ENCODE data around the gene TUBGCP2. TPM values are rescaled to one million over a fixed set of nuclear protein-coding genes. Genes with fewer than 3 reads are reported as not detected.

Gene TUBGCP2
- total RNA-seq, 1 experiment from 2014 or later = 52.4 TPM

GRCh38 chr10:133269367-133269766 is 39.3 kb downstream of the TUBGCP2 start:
- Histone ChIP-seq H3T11ph (ENCODE audit: low read length) (no peak overlapping the region), H3K4me1 (ENCODE audit: insufficient read depth, low read length) (no peaks in the 10 kb centered on the region), H3K79me2 (ENCODE audit: insufficient read depth, low read length) (no peaks in the 10 kb centered on the region), H4K8ac (replicated peaks; ENCODE audit: insufficient read length, low read depth, low read length) (no peak overlapping the region), H3K27me3 (ENCODE audit: insufficient read depth, low read length) (no peaks in the 10 kb centered on the region), H3K56ac (ENCODE audit: insufficient read length, low read depth, low read length) (no peak overlapping the region), H2AK5ac (ENCODE audit: insufficient read length, low read length) (no peak overlapping the region), H4K91ac (ENCODE audit: insufficient read length, low read depth, low read length) (no peak overlapping the region), H3K4ac (ENCODE audit: low read depth, low read length) (no peak overlapping the region), H2BK5ac (ENCODE audit: insufficient read length, low read length) (no peak overlapping the region), H2BK120ac (ENCODE audit: low read depth, low read length, poor library complexity, severe bottlenecking) (no peak overlapping the region), H3K9me3 (ENCODE audit: control insufficient read depth, low read depth, low read length) (no peaks in the 10 kb centered on the region), H3K23me2 (ENCODE audit: insufficient read length, low read depth, low read length, poor library complexity, severe bottlenecking) (no peaks in the 10 kb centered on the region), H4K20me1 (ENCODE audit: control insufficient read depth, insufficient read depth, insufficient read length) (no peaks in the 10 kb centered on the region), H3K23ac (ENCODE audit: insufficient read length, low read depth, low read length) (no peak overlapping the region), H2BK20ac (ENCODE audit: low read depth, low read length, poor library complexity, severe bottlenecking) (no peak overlapping the region), H4K5ac (ENCODE audit: insufficient read length, low read depth, low read length) (no peak overlapping the region), H3K18ac (ENCODE audit: insufficient read length, low read depth, low read length) (no peak overlapping the region), H2BK12ac (ENCODE audit: insufficient read length, low read depth, low read length) (no peak overlapping the region), H3K9ac (ENCODE audit: extremely low read depth, insufficient read length, low read length) (no peak overlapping the region), H3K79me1 (ENCODE audit: insufficient read depth, low read depth, low read length, poor library complexity, severe bottlenecking) (no peaks in the 10 kb centered on the region), H3K27ac (ENCODE audit: insufficient read length, low read depth, low read length) (no peak overlapping the region), H3K4me2 (ENCODE audit: insufficient read depth, insufficient read length, low read length) (no peak overlapping the region), H3K14ac (ENCODE audit: insufficient read depth, low read length) (no peak overlapping the region), H2BK15ac (ENCODE audit: low read depth, low read length) (no peak overlapping the region), H2AFZ (ENCODE audit: low read length) (no peak overlapping the region)
- DNase-seq = no peak
- H3K36me3 Mint-ChIP-seq (ENCODE audit: insufficient read depth in 1 of 3, low read depth in 3 of 3) = no peaks in the 10 kb centered on the region
- H3K27me3 Mint-ChIP-seq (ENCODE audit: low read depth) = peaks cover 2% of the 10 kb centered on the region
- H3K4me3 Mint-ChIP-seq = no peak overlapping the region
- TF ChIP-seq, protein P1, sequence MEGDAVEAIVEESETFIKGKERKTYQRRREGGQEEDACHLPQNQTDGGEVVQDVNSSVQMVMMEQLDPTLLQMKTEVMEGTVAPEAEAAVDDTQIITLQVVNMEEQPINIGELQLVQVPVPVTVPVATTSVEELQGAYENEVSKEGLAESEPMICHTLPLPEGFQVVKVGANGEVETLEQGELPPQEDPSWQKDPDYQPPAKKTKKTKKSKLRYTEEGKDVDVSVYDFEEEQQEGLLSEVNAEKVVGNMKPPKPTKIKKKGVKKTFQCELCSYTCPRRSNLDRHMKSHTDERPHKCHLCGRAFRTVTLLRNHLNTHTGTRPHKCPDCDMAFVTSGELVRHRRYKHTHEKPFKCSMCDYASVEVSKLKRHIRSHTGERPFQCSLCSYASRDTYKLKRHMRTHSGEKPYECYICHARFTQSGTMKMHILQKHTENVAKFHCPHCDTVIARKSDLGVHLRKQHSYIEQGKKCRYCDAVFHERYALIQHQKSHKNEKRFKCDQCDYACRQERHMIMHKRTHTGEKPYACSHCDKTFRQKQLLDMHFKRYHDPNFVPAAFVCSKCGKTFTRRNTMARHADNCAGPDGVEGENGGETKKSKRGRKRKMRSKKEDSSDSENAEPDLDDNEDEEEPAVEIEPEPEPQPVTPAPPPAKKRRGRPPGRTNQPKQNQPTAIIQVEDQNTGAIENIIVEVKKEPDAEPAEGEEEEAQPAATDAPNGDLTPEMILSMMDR (conservative IDR thresholded peaks at IDR 0.05) = no peak
- no peak overlapping the region for H3K27ac Mint-ChIP-seq
- no CpG with 5 or more reads among the region's 26 CpGs for WGBS (ENCODE audit: extremely low coverage, insufficient read length, low lambda C conversion rate)
- H3K9me3 Mint-ChIP-seq = no peaks in the 10 kb centered on the region
- H3K4me1 Mint-ChIP-seq = no peaks in the 10 kb centered on the region

All from H9 (cell line).